ENCODE data around the gene XYLT1.

GRCh38 chr16:17470182-17470907 is 415 bp downstream of the XYLT1 start:
- TF ChIP-seq CTCF (IDR thresholded peaks at IDR 0.05; ENCODE audit: low read depth, low read length): no peak
- TF ChIP-seq EZH2phosphoT487 (IDR thresholded peaks at IDR 0.05; ENCODE audit: low read depth): no peak

Data from OCI-LY3 (cell line).